ENCODE results near the gene FMN1. TPM values are rescaled to one million over a fixed set of nuclear protein-coding genes. Genes with fewer than 3 reads are reported as not detected.

The FMN1 gene
- total and polyA plus RNA-seq, 2 of the 13 experiments (the other 11 are each of a cell fraction or from before 2014, with no cell fraction given), result 0.20 to 0.60 TPM

DNA sequence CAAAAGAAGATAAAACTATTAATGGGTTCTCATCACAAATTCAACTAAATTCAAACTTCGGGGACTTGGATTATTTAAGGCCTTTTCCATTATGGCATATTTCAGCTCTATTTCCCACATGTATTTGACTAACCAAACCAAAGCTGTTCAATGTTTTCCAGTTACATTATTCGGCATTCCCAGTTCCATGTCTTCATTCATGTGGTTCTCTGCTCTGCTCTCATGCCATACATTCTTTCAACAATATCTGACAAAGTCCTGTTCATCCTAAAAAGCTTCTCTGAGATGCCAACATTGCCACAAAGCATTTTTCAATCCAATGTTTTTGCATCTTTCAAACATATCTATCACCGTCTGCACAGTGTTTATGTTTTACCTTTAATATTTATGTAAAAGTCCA, 335.3 kb downstream of the FMN1 start (continued):
- TF ChIP-seq ZNF329 (CRISPR knock-in tag; IDR thresholded peaks at IDR 0.05; ENCODE audit: low read depth), result no peak

DNA sequence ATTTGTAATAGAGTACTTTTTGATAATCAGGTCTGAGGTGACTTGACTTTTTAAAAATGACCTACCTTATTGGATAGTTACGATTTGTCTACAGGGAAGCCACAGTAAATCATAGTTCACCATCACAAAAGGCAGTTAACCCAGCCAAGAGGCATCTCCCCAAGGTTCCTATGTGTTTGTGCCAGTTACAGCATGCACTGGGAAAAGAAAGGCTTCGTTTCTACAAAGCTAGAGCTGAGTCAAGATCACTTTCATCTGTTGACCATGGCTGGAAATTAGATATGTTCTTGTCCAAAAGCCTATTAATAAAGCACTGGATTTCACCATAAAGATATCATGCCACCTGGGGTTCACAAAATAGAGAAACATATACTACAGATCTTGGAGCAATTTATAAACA, 336.8 kb downstream of the FMN1 start:
- ATAC-seq, result no peak
- no peak for DNase-seq (ENCODE audit: low spot score)
- no peak for FAIRE-seq
- no peak overlapping the region for H2AFZ ChIP-seq (ENCODE audit: low read length)
- WGBS (ENCODE audit: low lambda C conversion rate), result 63% methylated on average over 2 of the region's 2 CpGs
- intact Hi-C loops (cut with micrococcal nuclease; ENCODE audit: unreplicated experiment), result no loop called here
- peaks cover 29% of the 10 kb centered on the region for H3K4me1 ChIP-seq (ENCODE audit: insufficient read depth, low read length)
- H3K27ac ChIP-seq (ENCODE audit: extremely low read length, insufficient read depth, low read length), result no peak overlapping the region
- H3K9me3 ChIP-seq (ENCODE audit: low read length), result no peaks in the 10 kb centered on the region
- no peak overlapping the region for H3K9ac ChIP-seq (ENCODE audit: insufficient read depth, low read depth, low read length)
- ChIA-PET POLR2A (no interaction called here), CTCF (ENCODE audit: low intra/inter-chr PET ratio, low total read pairs) (no interaction called here)
- no peaks in the 10 kb centered on the region for H3K79me2 ChIP-seq (ENCODE audit: insufficient read depth, low read length)
- no peak overlapping the region for H3K4me2 ChIP-seq (ENCODE audit: low read depth, low read length)
- no TSS peak for BruUV-seq (replicated peaks)
- no peaks in the 10 kb centered on the region for H3K36me3 ChIP-seq (replicated peaks in 1 of 2; ENCODE audit: control insufficient read depth in 1 of 2, insufficient read depth in 2 of 2, low read length in 2 of 2)
- no peak overlapping the region for H3K4me3 ChIP-seq (replicated peaks in 1 of 3; ENCODE audit: insufficient read depth in 1 of 3, low read depth in 2 of 3, low read length in 3 of 3)
- in situ Hi-C loops (cut with HindIII; ENCODE audit: extremely low pct_ligation_motif_present, low pct_unique_long_range_greater_than_20kb), result no loop called here
- peaks cover 0 to 1% of the 10 kb centered on the region in 2 experiments; a peak in 1 of 5 replicates for H3K27me3 ChIP-seq (ENCODE audit: control insufficient read depth in 1 of 2, insufficient read depth in 2 of 2, low read length in 2 of 2)
- H4K20me1 ChIP-seq (ENCODE audit: insufficient read depth, low read length), result no peaks in the 10 kb centered on the region
- no peak for TF ChIP-seq FOXA3 (CRISPR knock-in tag; IDR thresholded peaks at IDR 0.05)
- no peak for TF ChIP-seq ZFP62 (CRISPR knock-in tag; IDR thresholded peaks at IDR 0.05)
- no peak for TF ChIP-seq ZNF589 (CRISPR knock-in tag; conservative IDR thresholded peaks at IDR 0.05)
- no peak for TF ChIP-seq NR2F1 (CRISPR knock-in tag; IDR thresholded peaks at IDR 0.05)
- TF ChIP-seq ZNF616 (CRISPR knock-in tag; IDR thresholded peaks at IDR 0.05; ENCODE audit: low read depth), result no peak
- no peak for TF ChIP-seq MED8 (CRISPR knock-in tag; IDR thresholded peaks at IDR 0.05; ENCODE audit: insufficient replicate concordance)
- no peak for TF ChIP-seq MTF1 (CRISPR knock-in tag; IDR thresholded peaks at IDR 0.05)
- no peak for TF ChIP-seq ADNP (CRISPR knock-in tag; IDR thresholded peaks at IDR 0.05)
- no peak for TF ChIP-seq RCOR2 (CRISPR knock-in tag; IDR thresholded peaks at IDR 0.05)
- no peak for TF ChIP-seq KDM6A (CRISPR knock-in tag; IDR thresholded peaks at IDR 0.05; ENCODE audit: low read depth)
- no peak for TF ChIP-seq ZFP91 (CRISPR knock-in tag; IDR thresholded peaks at IDR 0.05; ENCODE audit: borderline replicate concordance)
- no peak for TF ChIP-seq CBFB (CRISPR knock-in tag; IDR thresholded peaks at IDR 0.05)
- TF ChIP-seq PCBP2 (optimal IDR thresholded peaks at IDR 0.05; ENCODE audit: low read depth, low read length, poor library complexity, severe bottlenecking), result no peak
- TF ChIP-seq, protein P1, sequence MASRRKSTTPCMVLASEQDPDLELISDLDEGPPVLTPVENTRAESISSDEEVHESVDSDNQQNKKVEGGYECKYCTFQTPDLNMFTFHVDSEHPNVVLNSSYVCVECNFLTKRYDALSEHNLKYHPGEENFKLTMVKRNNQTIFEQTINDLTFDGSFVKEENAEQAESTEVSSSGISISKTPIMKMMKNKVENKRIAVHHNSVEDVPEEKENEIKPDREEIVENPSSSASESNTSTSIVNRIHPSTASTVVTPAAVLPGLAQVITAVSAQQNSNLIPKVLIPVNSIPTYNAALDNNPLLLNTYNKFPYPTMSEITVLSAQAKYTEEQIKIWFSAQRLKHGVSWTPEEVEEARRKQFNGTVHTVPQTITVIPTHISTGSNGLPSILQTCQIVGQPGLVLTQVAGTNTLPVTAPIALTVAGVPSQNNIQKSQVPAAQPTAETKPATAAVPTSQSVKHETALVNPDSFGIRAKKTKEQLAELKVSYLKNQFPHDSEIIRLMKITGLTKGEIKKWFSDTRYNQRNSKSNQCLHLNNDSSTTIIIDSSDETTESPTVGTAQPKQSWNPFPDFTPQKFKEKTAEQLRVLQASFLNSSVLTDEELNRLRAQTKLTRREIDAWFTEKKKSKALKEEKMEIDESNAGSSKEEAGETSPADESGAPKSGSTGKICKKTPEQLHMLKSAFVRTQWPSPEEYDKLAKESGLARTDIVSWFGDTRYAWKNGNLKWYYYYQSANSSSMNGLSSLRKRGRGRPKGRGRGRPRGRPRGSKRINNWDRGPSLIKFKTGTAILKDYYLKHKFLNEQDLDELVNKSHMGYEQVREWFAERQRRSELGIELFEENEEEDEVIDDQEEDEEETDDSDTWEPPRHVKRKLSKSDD (CRISPR knock-in tag; IDR thresholded peaks at IDR 0.05; ENCODE audit: low read depth), result no peak
- TF ChIP-seq NFE2 (CRISPR knock-in tag; IDR thresholded peaks at IDR 0.05), result no peak
- TF ChIP-seq, protein P2, sequence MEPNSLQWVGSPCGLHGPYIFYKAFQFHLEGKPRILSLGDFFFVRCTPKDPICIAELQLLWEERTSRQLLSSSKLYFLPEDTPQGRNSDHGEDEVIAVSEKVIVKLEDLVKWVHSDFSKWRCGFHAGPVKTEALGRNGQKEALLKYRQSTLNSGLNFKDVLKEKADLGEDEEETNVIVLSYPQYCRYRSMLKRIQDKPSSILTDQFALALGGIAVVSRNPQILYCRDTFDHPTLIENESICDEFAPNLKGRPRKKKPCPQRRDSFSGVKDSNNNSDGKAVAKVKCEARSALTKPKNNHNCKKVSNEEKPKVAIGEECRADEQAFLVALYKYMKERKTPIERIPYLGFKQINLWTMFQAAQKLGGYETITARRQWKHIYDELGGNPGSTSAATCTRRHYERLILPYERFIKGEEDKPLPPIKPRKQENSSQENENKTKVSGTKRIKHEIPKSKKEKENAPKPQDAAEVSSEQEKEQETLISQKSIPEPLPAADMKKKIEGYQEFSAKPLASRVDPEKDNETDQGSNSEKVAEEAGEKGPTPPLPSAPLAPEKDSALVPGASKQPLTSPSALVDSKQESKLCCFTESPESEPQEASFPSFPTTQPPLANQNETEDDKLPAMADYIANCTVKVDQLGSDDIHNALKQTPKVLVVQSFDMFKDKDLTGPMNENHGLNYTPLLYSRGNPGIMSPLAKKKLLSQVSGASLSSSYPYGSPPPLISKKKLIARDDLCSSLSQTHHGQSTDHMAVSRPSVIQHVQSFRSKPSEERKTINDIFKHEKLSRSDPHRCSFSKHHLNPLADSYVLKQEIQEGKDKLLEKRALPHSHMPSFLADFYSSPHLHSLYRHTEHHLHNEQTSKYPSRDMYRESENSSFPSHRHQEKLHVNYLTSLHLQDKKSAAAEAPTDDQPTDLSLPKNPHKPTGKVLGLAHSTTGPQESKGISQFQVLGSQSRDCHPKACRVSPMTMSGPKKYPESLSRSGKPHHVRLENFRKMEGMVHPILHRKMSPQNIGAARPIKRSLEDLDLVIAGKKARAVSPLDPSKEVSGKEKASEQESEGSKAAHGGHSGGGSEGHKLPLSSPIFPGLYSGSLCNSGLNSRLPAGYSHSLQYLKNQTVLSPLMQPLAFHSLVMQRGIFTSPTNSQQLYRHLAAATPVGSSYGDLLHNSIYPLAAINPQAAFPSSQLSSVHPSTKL (CRISPR knock-in tag; IDR thresholded peaks at IDR 0.05), result no peak

Data from HepG2 (cell line).